Osteoblast (primary cell): Measurements from ENCODE around the gene FAM187B. TPM values are rescaled to one million over a fixed set of nuclear protein-coding genes. Genes with fewer than 3 reads are reported as not detected.

Experiments used
- DNase-seq: peaks from one replicate; pipeline ENCODE4 v3.0.0; 2011; ENCODE audit warnings: low spot score, mixed read lengths; ENCODE audit not compliant: insufficient read length; ENCODE audit errors: missing footprints
- H2AFZ ChIP-seq: 2 replicates; pipeline ENCODE4 v1.6.0; 2011; ENCODE audit warnings: mild to moderate bottlenecking, low read length
- H3K27ac ChIP-seq: 2 replicates; pipeline ENCODE4 v1.5.1; 2011; ENCODE audit warnings: mild to moderate bottlenecking, low read depth, low read length, moderate library complexity
- H3K27me3 ChIP-seq: 2 replicates; pipeline ENCODE4 v1.6.0; 2012; ENCODE audit warnings: mild to moderate bottlenecking, control low read depth, inconsistent platforms, low read length, moderate library complexity; ENCODE audit not compliant: insufficient read depth
- H3K36me3 ChIP-seq: 2 replicates; pipeline ENCODE4 v1.5.1; 2011; ENCODE audit warnings: mild to moderate bottlenecking, low read length, control low read depth, moderate library complexity; ENCODE audit not compliant: insufficient read depth
- H3K4me1 ChIP-seq: 2 replicates; pipeline ENCODE4 v1.5.1; 2011; ENCODE audit warnings: mild to moderate bottlenecking, low read length, control low read depth, moderate library complexity; ENCODE audit not compliant: insufficient read depth
- H3K4me2 ChIP-seq: 2 replicates; pipeline ENCODE4 v1.6.0; 2011; ENCODE audit warnings: mild to moderate bottlenecking, low read length; ENCODE audit not compliant: insufficient read depth
- H3K4me3 ChIP-seq: fragments of 200-600 bp; sonication (generic); 3 replicates; pipeline ENCODE4 v1.5.1; 2012; ENCODE audit warnings: mild to moderate bottlenecking, low read length, inconsistent platforms; ENCODE audit not compliant: insufficient read depth
- H3K79me2 ChIP-seq: 2 replicates; pipeline ENCODE4 v1.6.0; 2012; ENCODE audit warnings: mild to moderate bottlenecking, low read length, control low read depth, inconsistent platforms; ENCODE audit not compliant: insufficient read depth
- H3K9me3 ChIP-seq: 2 replicates; pipeline ENCODE4 v1.5.1; 2011; ENCODE audit warnings: low read depth, low read length, control low read depth
- H4K20me1 ChIP-seq: 2 replicates; pipeline ENCODE4 v1.6.0; 2012; ENCODE audit warnings: mild to moderate bottlenecking, low read length, control low read depth; ENCODE audit not compliant: insufficient read depth
- total RNA-seq: library from RNA; depleted of rRNA; stranded (reverse); fragments of >200 nt; gene quantifications from 2 replicates; pipeline ENCODE4 v1.2.3, GENCODE V29; 2012
- TF ChIP-seq, protein P1 (sequence below): IDR thresholded peaks from 2 replicates; pipeline ENCODE4 v1.5.1; 2011; ENCODE audit warnings: mild to moderate bottlenecking, low read depth, low read length, moderate library complexity; ENCODE audit errors: extremely low read depth

Gene FAM187B
- total RNA-seq, 1 donor, result not detected

DNA sequence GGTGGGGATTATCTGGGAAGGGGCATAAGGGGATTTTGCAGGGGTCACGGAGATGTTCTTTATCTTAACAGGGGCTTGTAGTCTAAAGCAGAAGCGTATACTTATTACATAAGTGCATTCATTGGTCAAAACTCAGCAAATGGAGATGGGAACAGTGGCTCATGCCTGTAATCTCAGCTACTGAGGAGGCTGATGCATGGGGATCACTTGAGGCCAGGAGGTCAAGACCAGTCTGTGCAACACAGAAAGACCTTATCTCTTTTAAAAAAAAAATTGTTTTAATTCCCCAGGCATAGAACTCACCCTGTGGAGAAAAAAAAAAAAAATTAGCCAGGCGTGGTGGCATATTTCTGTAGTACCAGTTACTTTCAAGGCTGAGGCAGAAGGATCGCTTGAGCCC is 18.9 kb downstream of the FAM187B start:
- Histone ChIP-seq H3K27ac (no peak overlapping the region), H3K4me2 (no peak overlapping the region), H2AFZ (no peak overlapping the region)

DNA sequence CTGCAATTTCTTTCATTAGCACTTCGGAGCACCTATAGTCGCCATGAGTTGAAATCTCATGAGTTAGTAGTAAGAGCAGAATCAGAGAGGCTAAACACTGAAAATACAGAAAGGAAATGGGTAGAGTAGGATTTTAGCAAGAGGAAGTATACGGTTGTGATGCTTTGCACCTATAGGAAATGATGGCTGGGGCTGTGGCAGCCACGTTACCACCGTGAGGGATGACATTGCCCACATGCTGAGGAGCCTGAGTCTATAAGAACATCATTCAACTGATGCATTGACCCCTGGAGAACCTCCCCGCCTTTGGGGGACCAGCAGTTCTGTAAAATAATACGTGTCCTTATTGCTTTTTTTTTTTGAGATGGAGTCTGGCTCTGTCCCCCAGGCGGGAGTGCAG is 20.4 kb downstream of the FAM187B start:
- no peaks in the 10 kb centered on the region for H3K9me3 ChIP-seq
- H4K20me1 ChIP-seq, result no peaks in the 10 kb centered on the region
- H3K4me2 ChIP-seq, result no peak overlapping the region
- no peak for DNase-seq
- no peaks in the 10 kb centered on the region for H3K27me3 ChIP-seq
- no peaks in the 10 kb centered on the region for H3K4me1 ChIP-seq
- no peaks in the 10 kb centered on the region for H3K79me2 ChIP-seq
- no peak overlapping the region for H3K4me3 ChIP-seq
- TF ChIP-seq, protein P1, sequence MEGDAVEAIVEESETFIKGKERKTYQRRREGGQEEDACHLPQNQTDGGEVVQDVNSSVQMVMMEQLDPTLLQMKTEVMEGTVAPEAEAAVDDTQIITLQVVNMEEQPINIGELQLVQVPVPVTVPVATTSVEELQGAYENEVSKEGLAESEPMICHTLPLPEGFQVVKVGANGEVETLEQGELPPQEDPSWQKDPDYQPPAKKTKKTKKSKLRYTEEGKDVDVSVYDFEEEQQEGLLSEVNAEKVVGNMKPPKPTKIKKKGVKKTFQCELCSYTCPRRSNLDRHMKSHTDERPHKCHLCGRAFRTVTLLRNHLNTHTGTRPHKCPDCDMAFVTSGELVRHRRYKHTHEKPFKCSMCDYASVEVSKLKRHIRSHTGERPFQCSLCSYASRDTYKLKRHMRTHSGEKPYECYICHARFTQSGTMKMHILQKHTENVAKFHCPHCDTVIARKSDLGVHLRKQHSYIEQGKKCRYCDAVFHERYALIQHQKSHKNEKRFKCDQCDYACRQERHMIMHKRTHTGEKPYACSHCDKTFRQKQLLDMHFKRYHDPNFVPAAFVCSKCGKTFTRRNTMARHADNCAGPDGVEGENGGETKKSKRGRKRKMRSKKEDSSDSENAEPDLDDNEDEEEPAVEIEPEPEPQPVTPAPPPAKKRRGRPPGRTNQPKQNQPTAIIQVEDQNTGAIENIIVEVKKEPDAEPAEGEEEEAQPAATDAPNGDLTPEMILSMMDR, result no peak
- no peaks in the 10 kb centered on the region for H3K36me3 ChIP-seq
- no peak overlapping the region for H3K27ac ChIP-seq
- no peak overlapping the region for H2AFZ ChIP-seq

More for the DNA sequence above, 18.9 kb downstream of the FAM187B start:
- H3K27me3 ChIP-seq, result no peaks in the 10 kb centered on the region
- no peak for DNase-seq
- H3K4me3 ChIP-seq, result no peak overlapping the region
- TF ChIP-seq, protein P1, result no peak
- H4K20me1 ChIP-seq, result no peaks in the 10 kb centered on the region
- no peaks in the 10 kb centered on the region for H3K36me3 ChIP-seq
- H3K9me3 ChIP-seq, result no peaks in the 10 kb centered on the region
- peaks cover 8% of the 10 kb centered on the region for H3K4me1 ChIP-seq
- no peaks in the 10 kb centered on the region for H3K79me2 ChIP-seq

DNA sequence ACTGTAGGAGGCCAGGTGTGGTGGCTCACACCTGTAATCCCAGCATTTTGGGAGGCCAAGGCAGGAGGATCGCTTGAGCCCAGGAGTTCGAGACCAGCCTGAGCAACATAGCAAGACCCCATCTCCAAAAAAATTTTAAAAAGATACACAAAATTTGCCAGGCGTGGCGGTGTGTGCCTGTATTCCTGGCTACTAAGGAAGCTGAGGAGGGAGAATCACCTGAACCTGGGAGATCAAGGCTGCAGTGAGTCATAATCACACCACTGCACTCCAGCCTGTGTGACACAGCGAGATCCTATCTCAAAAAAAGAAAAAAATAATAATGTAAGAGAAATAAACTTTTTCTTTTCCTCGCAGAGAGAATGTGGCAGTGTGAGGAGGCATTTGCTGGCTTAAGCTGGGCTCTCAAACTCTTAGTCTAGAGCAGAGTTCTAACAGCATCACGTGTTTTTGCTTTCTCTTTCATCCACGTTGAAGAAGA is 21.1 kb downstream of the FAM187B start:
- H3K4me2 ChIP-seq, result no peak overlapping the region

DNA sequence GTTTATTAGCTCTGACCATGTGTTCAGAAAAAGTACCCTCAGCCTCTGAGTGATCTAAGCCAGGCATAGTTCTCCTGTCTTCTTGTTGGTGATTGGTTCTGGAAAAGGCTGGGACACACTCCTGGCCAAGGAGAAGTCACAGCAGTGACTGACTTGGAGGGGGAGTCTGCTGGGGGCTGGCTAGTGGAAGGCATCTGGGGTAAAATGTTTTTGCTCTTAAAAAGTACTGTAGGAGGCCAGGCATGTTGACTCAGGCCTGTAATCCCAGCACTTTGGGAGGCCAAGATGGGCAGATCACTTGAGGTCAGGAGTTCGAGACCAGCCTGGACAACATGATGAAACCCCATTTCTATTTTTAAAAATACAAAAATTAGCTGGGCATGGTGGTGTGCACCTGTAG is 21.7 kb downstream of the FAM187B start:
- Histone ChIP-seq H3K4me1 (no peaks in the 10 kb centered on the region), H3K79me2 (no peaks in the 10 kb centered on the region), H3K36me3 (no peaks in the 10 kb centered on the region), H2AFZ (no peak overlapping the region), H3K4me3 (no peak overlapping the region), H3K27me3 (no peaks in the 10 kb centered on the region), H3K9me3 (no peaks in the 10 kb centered on the region), H3K27ac (no peak overlapping the region), H3K4me2 (no peak overlapping the region), H4K20me1 (no peaks in the 10 kb centered on the region)
- TF ChIP-seq, protein P1, result no peak
- no peak for DNase-seq

More for the DNA sequence above, 21.1 kb downstream of the FAM187B start:
- no peak for DNase-seq
- H3K27ac ChIP-seq, result no peak overlapping the region
- H2AFZ ChIP-seq, result no peak overlapping the region
- no peaks in the 10 kb centered on the region for H4K20me1 ChIP-seq
- H3K4me1 ChIP-seq, result no peaks in the 10 kb centered on the region
- no peak overlapping the region for H3K4me3 ChIP-seq
- H3K79me2 ChIP-seq, result no peaks in the 10 kb centered on the region
- no peaks in the 10 kb centered on the region for H3K36me3 ChIP-seq
- no peaks in the 10 kb centered on the region for H3K9me3 ChIP-seq
- no peaks in the 10 kb centered on the region for H3K27me3 ChIP-seq
- TF ChIP-seq, protein P1, result no peak
